HG02610 (cell line): ENCODE measurements around the gene FAM219B.
"Not testable (repeated sequence)": the region's sequence is repeated elsewhere in the genome, so short reads cannot be mapped to it uniquely, and the experiment has no call there.

Experiments
- ATAC-seq: cut with Tn5 transposase; IDR thresholded peaks from one replicate; pipeline ENCODE4 v1.9.1; 2021; ENCODE audit warnings: mild to moderate bottlenecking, moderate library complexity; ENCODE audit not compliant: unreplicated experiment

The FAM219B gene, protein sequence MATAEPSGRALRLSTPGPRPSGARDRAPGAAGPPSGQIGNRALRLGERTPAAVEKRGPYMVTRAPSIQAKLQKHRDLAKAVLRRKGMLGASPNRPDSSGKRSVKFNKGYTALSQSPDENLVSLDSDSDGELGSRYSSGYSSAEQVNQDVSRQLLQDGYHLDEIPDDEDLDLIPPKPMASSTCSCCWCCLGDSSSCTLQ

DNA sequence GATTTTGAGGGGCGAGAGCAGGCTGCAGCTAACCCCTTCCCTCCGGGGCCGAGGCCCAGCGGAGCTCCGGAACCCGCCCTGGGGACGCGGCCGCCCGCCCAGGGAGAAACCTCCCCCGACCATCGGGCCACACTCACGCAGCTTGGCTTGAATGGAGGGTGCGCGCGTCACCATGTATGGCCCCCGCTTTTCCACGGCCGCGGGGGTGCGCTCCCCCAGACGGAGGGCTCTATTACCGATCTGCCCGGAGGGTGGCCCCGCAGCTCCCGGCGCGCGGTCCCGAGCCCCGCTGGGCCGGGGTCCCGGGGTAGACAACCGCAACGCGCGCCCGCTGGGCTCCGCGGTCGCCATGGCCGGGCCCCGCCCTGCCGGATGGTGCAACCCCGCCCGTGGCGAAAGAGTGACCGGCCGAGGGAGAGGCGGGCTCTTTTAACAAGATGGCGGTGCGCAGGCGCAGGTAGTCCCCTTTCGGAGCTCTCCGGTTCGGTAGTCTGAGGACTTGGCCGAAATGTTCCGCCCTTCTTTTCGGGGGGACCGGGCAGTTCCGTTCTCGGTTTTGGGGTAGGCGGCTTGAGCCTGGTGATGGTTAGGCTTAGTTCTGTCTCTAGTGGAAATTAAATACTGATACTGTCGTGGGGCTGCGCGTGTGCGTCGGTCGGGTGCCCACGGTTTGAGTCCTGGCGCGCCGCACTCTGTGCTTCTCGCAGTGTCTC is at the start of gene FAM219B:
Gene FAM219B, minus strand, starts transcription at position 402 of the 713 bp plus-strand sequence. Its CDS starts 51 bp downstream, at position 351.
- ATAC-seq: peak; percentile 75

DNA sequence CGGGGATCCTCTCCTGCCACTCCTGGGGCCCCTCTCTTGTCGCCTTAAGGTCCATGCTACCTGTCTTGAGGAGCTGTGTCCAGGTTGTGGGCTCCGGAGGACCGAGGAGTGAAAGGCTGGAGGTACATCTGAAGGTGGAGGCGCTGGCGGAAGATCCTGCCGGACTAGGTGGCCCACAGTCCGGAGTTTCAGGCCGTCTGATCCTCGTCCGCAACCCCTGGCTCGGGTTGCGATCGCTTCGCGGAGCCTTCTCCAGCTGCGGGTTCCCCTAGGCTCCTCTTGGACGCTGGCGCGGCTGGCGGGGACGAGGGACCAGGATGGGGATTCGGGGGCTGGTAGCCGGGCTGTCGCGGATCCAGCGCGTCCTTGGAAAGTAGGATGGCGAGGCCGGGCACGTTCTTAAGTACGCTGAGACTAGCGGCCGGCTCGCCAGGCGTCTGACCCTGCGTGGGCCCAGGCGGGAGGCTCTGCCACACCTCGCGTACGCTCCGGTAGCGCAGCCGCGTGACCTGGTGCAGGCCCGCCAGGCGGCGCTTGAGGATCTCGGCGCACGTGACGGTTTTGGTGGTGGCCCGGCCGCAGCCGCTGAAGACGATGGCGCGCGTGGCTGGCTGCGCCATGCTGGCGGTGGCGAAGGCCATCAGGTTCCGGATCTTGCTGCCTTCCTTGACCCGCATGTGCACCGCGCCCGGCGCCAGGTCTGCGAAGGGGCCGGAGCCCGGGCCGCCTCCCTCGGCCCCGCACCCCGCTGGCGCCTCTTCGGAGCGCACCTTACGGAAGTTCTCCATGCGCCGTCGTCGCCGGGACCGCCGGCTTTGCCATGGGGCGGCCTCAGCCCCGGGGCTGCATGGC is 49.4 kb upstream of the FAM219B start:
- ATAC-seq: peak; percentile 44

DNA sequence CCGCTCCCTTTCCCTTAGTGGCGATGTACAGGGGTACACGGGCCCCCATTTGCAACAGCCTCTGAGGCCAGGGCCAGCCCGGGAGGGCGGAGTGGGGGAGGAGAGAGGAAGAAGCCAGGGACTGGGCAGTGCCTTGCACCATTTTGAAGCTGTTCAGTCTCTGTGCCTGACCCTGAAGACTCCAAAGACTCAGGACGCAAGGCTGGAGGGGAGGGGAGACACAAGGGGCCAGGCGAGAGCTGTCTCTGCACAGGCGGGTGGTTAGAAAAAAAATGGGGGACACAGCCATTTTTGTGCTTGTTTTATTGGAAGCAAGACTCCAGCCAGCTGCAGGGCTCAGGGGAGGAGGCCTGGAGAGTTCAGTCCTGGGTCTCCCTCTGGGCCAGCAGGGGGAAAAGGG is 48.4 kb upstream of the FAM219B start:
- no peak for ATAC-seq

DNA sequence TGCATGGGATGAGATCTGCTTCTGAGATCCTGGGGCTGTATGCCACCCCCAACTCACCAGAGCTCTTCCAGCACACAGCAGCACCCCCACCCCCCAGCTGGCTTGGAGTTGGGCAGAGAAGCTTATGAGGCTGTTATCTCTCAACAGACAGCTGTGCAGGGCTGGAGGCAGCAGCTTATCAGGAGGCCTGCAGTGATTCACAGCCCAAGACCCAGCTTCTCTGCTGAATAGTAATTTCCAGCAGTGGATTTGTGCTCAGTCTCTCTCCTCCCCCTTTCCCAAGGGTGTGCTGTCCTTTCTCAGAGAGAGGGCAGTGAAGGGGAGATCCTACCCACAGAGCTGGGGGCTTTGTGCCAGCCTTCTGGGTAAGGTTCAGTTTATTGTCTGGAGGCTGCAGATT is 47.9 kb upstream of the FAM219B start:
- no peak for ATAC-seq

DNA sequence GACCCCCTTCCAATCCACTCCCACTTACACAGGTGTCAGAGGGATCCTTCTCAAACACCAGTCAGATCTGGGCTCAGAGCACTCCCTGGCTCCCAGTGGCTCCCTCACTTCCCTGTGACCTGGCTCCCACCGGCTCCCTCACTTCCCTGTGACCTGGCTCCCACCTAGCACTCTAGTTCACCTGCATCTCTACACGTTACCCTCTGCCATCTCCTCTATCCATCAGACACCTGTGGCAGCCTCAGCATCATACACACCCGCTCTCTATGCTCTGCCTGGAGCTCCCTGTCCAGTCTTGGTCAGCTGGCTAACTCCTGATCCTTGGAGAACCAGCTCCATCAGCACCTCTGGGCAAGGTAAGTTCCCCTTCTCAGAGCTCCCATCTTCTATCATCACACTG is 44.4 kb upstream of the FAM219B start:
- no peak for ATAC-seq

DNA sequence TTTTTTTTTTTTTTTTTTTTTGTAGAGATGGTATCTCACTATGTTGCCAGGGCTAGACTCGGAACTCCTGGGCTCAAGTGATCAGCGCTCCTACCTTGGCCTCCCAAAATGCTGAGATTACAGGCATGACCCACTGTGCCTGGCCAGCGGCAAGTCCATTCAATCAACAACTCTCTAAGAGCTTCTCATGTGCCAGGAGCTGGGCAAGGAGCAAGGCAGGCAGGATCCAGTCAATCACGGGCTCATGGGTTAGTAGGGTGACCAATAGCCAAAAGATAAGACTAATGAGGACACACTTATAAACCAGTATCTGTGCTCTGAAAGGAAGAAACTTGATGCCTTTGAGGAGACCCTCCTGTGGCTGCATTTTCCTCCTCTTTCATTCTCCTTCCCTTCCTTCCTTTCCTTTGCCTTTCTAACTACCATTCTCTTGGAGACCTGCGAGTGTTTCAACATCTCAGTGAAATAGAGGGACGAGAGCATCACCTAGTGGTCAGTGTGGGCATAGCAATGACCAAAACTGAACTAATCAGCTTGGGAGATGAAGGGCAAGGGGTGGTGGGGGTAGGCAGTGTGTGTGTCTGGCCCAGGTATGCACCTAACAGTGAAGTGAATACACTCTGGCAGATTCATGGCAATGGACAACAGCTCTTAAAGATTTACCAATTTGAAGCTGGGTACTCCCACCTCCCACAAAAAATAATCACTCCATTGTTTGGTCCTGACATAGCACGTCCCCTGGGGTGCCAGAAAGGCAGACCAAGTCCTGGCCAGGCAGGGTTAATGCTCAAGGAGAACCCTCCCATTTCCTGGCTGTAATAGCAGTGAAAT is 43.6 kb upstream of the FAM219B start:
- ATAC-seq: no peak

DNA sequence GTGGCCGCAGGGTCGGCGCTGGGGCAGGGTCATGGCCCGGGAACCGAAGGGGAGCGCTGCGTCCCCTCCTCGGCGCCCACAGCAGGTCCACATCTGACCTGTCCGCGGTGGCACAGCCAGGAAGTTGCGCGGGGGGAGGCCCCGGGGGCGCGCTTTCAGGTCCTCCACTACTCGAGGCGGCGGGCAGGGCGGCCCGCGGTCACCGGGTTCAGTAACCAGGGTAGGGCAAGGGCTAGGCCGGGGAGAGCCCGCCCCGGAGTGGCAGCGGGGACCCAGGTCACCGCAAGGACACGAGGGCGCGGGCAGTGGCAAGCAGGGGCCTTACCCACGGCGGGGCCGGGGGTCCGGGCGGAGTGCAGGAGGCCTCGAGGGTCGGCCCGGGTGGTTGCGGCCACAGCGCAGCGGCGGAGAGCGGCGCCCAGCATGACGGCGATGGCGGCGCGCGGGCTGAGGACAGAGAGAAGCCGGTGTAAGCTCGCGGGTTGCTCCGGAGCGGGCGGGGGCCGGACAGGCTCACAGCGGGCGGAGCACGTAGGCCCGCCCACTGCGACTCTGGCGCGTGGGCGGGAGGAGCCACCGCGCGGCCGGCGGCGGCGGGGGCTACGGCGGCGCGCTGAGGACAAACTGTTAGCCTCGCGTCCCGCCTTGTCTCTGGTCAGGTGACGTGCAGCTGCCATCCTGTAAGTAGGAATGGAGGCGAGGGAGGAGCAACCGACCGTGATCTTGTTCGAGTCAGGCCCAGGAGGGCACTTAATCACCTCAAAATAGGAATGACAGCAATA is 31.1 kb upstream of the FAM219B start, which contains the start of gene COX5A:
Gene COX5A, minus strand, starts transcription at position 484 of the 782 bp plus-strand sequence. Its CDS starts 59 bp downstream, at position 425.
- peak; percentile 83 for ATAC-seq

DNA sequence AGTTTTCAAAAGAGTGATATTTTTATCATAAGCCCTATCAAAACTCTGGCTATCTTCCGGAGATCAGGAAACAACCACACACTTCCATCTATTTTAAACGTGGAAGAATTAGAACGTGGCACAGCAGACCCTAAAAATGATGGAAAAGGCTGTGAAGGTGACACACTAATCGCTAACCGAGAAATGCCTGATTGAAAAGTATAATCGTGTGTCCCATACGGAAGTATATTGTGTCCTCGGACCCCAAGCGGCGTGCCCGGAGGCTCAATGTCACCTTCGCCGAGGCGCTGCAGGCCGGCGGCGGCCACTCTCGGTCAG is 30.6 kb upstream of the FAM219B start:
- ATAC-seq: no peak

DNA sequence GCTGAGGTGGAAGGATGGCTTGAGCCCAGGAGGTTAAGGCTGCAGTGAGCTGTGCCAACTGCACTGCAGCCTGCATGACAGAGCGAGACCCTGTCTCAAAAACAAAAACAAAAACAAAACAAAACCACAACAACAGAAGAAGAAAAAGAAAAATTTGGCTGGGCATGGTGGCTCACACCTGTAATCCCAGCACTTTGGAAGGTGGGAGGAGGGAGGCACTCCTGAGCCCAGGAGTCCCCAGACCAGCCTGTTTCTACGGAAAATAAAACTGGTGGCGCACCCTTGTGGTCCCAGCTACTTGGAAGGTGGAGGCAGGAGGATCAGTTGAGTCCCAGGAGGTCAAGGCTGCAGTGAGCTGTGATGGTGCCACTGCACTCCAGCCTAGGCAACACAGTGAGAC is 28.5 kb upstream of the FAM219B start:
- not testable (repeated sequence) for ATAC-seq

DNA sequence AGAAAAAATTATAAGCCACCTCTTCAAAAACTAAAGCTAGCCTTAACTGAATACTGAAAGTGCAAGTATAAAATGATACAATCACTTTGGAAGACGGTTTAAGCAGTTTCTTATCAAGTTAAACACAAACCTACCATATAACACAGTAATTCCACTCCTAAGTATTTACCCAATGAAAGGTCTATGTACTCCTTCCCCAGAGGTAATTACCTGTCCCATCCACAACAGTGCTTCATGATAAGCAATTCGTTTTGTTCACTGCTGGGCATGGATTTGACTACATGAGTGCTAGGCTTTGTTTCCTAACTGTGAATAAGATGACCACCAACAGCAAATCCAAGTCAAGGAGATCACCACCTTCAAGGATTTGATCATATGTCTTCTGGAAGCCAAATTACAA is 26.9 kb upstream of the FAM219B start:
- ATAC-seq: no peak

DNA sequence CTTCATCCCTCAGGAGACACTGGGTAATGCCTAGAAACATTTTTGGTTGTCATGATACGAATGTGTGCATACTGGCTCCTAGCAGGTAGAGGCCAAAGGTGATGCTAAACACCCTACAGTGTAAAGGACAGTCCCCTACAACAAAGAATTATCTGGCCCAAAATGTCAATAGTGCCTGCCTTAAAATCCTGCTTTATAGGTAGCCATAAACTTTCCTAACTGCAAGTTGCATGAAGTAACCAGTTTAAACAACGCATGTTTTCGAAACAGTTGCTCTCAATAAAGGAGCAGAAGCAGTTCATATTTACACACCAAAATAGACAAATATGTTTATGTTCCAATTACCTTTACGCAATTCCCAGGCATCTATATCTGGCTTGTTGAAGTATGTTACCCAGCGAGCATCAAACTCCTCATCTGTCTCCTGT is 22.1 kb upstream of the FAM219B start:
- no peak for ATAC-seq

DNA sequence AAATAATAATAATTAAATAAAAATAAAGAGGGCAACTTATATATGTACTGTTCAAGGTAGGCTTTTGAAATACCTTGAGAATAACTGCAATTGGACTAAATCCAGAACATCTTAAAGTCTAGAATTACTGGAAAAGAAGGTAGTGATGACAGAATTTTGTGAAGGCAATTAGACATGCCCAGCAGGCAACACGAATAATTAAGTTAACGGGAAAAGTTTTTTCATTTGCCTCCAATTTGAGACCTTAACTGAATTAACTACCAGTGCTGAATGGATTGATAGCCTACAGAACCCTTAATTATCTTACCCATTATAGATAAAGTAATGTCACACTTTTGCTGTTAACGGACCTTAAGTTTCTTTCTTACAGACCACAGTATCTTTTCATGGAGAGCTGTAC is 17.9 kb upstream of the FAM219B start:
- no peak for ATAC-seq

DNA sequence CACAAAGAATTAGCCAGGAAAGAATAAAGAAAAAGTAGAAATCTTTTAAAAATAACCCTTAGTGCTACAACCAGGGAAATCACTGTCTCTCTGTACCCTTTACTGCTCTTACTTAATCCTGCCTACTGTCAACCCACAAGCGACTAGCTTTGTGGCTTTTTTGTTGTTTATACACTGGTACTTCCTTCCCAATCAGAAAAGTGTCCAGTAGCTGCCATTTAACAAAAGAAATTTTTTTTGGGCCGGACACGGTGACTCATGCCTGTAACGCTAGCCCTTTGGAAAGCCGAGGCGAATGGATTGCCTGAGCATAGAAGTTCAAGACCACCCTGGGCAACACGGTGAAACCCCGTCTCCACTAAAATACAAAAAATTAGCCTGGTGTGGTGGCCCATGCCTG is 13.8 kb upstream of the FAM219B start:
- no peak for ATAC-seq

DNA sequence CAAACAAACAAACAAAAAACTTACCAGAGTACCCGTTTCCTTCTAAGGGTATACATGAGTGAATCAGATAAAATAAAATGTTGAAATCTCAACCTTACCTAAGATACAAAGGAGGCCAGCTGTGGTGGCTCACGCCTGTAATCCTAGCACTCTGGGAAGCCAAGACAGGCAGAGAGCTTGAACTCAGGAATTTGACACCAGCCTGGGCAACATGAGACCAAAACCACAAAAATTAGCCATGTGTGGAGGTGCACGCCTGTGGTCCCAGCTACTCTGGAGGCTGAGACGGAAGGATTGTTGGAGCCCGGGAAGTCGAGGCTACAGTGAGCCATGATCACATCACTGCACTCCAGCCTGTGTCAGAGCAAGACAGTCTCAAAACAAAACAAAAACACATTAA is 11.0 kb upstream of the FAM219B start:
- no peak for ATAC-seq

DNA sequence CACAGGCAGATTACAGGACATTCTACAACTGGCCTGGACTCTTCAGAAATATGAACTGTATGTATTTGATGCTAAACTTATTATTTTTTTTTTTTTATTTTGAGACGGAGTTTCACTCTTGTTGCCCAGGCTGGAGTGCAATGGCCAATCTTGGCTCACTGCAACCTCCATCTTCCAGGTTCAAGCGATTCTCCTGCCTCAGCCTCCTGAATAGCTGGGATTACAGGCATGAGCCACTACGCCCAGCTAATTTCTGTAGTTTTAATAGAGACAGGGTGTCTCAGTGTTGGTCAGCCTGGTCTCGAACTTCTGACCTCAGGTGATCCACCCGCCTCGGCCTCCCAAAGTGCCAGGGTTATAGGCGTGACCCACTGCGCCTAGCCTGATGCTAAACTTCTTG is 7.1 kb upstream of the FAM219B start:
- not testable (repeated sequence) for ATAC-seq

DNA sequence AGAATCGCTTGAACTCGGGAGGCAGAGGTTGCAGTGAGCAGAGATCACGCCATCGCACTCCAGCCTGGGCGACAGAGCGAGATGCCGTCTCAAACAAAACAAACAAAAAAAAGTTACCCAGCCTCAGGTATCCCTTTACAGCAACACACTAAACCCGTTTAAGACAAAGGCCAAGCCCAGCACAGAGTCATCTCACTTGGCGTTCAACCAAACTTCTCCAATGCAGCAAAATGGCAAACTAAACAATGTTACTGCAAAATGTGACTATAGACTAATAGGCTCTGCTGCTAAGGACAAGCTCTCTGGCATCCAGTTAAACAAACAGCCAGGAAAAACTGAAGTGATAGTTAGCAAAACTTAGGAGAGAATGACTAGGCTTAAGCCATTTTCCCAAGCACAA is 6.4 kb upstream of the FAM219B start:
- no peak for ATAC-seq

DNA sequence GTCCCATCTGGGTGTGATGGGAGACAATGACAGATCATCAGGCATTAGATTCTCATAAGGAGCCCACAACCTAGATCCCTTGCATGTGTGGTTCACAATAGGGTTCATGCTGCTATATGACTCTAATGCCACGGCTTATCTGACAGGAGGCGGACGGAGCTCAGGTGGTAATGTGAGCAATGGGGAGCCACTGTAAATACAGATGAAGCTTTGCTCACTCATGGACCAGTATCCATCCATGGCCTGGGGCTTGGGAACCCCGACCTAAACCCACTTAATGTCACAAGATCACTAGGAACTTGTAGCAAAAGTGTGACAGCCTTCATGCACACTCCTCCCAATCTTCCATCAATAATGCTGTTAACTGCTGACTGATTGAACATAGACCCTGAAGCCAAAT is 2.0 kb upstream of the FAM219B start:
- no peak for ATAC-seq

DNA sequence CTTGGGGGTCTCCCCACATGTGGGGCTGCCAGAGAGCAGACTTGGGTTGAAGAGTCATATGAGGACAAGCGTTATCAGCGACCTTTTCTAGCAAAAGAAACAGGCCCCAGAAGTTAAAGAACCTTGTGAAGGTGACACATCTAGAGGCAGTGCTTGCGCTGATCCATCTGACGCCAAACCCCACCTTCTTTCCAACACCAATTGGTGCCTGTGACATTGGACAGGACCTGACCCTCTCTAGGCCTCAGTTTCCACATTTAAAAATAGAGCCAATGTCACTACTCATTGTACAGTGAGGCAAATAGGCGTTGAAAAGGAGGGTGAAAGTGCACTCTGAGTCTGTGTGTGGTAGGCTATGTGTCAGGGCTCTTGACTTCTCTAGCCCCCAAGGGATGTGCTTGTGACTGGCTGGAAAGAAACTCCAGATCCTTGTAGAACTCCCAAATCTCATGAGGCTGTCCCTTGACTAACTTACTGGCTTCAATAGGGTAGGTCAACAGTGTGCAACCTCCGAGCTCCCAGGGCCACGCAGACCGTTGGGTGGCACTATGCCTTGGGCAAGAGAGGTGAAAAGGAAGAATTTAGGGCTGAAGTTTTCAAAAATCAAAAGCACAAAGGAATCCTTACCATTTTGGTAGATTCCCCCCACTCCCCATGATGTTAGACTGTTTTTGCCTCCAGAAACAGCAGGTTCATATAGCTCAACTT is 666 bp upstream of the FAM219B start:
- ATAC-seq: no peak

DNA sequence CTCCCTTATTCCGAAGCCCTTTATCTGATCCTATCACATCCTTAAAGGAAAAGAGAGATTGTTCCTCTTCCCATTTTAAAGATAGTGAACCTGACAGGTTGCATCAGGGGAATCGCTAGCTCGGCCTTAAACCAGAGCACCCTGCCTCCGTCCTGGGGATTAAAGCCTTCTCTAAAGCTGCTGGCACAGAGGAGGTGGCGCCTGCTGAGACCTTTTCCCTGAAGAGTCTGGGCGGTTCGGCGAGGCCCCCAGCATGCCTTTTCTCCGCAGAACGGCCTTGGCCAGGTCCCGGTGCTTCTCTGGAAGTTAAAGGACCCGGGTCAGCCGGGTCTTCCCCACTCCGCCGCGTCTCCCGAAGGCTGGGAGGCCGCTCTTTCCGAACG is 593 bp downstream of the FAM219B start:
- peak; percentile 20 for ATAC-seq
